ENCODE measurements around the gene GNPDA1.

DNA sequence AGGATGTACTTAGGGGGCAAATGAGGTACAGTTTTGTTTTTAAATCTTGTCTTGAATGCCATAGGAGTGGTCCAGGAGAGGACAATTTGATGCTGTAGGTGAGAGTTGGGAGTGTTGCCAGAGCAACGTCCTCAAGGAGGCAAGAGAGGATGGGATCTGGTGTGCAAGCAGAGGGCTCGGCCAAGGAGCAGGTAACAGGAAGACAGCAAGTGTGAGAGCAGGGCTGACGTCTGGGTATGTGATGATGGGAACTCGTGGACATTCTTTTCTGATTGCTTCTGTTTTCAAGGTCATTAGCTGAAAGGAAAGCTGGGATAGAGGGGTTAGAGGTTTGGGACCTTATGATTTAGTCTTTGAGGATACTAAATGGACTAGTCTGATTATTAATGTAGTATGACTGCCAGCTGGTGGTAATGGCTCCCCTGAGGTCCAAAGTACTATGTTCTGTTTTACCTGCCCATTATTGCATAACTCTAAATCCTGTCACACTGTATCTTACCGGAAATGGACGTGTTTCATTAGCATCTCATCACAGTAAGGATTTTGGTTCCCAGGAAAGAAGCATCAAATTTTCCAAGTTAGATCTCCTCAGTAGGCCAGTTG, 15.4 kb downstream of the GNPDA1 start:
- TF ChIP-seq CTCF (IDR thresholded peaks at IDR 0.05; ENCODE audit: borderline replicate concordance, extremely low read depth, low read length, poor library complexity, severe bottlenecking), result no peak
- TF ChIP-seq EZH2 (IDR thresholded peaks at IDR 0.05; ENCODE audit: borderline replicate concordance, low read depth, low read length, severe bottlenecking), result no peak

Data from DND-41 (cell line).